AG10803 (cell line): ENCODE results near the gene ALPL.

Experiments used
- DNase-seq: peaks from one replicate; pipeline ENCODE4 v3.0.0; 2010; ENCODE audit warnings: low read depth
- H3K4me3 ChIP-seq: 2 replicates; pipeline ENCODE4 v1.5.1; 2011; ENCODE audit warnings: mild to moderate bottlenecking, low read length, control low read depth
- CTCF ChIP-seq: conservative IDR thresholded peaks from 2 replicates; pipeline ENCODE4 v1.5.1; 2011; ENCODE audit warnings: mild to moderate bottlenecking, low read length, control low read depth, inconsistent platforms

ALPL gene

DNA sequence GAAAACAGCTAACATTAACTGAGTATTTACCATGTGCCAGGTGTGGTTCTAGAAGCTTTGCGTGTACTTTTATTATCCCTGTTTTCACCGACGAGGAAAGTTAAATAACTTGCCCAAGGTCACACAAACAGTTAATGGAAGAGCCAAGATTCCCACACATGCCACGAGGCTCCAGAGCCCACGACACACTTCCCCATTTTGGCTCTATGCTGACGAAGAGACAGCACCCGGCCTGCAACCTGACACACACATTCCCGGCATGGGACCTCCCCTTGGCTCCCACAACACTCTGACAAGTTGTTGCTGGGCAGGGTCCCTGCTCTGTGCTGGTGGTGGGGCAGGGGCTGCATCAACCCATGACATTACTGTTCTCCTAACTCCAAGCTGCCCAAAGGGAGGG is 107.1 kb downstream of the ALPL start:
- no peak for TF ChIP-seq CTCF
- DNase-seq = no peak
- H3K4me3 ChIP-seq = no peak overlapping the region

GRCh38 chr1:21617126-21617738 is 108.0 kb downstream of the ALPL start:
- DNase-seq = no peak
- TF ChIP-seq CTCF = no peak
- H3K4me3 ChIP-seq = no peak overlapping the region

DNA sequence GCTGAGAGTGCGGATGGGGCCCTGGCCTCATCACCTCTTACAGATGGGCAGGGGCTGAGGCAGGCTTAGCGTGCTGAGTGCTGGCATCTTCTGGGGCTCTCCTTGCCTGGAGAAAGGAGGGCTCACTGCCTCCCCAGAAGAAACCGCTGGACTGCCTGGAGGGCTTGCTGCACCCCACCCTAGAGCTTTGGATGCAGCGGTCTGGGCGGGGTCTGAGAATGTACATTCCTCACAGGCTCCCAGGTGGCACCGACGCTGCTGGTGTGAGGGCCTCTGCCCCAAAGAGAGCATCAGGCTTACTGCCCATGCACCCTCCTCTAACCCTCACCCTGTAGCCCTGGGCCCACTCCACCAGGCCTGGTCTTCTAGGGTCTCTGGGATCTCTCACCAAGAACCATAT is 108.8 kb downstream of the ALPL start:
- H3K4me3 ChIP-seq = no peak overlapping the region
- no peak for TF ChIP-seq CTCF
- DNase-seq = no peak

GRCh38 chr1:21618561-21619374 is 109.5 kb downstream of the ALPL start:
- DNase-seq = no peak
- no peak for TF ChIP-seq CTCF
- no peak overlapping the region for H3K4me3 ChIP-seq

DNA sequence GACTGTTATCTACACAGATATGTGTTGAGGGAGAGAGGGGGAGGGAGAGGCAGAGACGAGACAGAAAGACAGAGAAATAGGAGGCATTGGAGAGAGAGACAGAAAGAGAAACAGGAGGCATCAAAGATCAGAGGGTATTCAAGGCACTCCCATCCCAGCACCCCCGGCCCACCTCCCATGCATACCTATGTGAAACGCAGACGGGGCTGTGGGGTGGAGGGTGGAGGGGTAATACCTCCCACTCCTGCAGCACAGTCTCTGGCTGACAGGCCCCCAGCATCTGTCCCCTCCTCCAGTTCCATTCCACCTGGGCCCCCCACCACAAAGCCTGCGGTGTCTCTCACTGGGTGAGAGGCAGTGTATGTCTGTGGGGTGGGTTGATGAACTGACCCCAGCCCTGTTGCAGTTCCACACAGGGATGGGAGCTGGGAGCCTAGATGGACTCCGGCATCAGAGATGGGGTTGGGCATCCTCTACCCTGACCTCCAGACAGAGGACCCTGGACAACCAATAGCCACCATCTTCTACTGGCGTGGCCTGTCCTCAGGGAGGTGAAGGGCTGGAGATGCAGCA is 110.2 kb downstream of the ALPL start:
- DNase-seq = no peak
- TF ChIP-seq CTCF = no peak
- H3K4me3 ChIP-seq = no peak overlapping the region

- H3K4me3 ChIP-seq = no peak overlapping the region
- DNase-seq = no peak
- TF ChIP-seq CTCF = no peak
Observed at GRCh38 chr1:21620011-21620410, 110.8 kb downstream of the ALPL start.

DNA sequence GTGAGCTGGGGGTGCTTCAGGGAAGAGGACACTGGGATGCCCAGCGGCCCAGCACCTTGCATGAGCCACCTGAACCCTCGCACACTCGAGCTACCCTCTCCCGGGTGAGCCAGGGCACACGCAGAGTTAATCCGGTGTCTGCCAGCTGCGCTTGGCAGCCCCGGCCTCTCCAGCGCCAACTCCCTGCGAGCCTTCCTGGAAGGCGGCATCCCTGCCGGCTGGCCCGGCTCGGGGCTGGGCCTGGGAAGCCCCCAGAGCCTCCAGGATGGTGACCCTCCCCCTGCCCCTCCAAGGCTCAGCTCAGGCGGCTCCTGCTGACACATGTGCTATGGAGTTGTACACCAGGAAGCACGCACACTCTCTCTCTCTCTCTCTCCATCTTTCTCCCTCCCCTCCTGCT is 111.3 kb downstream of the ALPL start:
- no peak for DNase-seq
- no peak for TF ChIP-seq CTCF
- H3K4me3 ChIP-seq = no peak overlapping the region
